ENCODE data around the gene MLLT3.
"Not testable (repeated sequence)": the region's sequence is repeated elsewhere in the genome, so short reads cannot be mapped to it uniquely, and the experiment has no call there.

Gene MLLT3

DNA sequence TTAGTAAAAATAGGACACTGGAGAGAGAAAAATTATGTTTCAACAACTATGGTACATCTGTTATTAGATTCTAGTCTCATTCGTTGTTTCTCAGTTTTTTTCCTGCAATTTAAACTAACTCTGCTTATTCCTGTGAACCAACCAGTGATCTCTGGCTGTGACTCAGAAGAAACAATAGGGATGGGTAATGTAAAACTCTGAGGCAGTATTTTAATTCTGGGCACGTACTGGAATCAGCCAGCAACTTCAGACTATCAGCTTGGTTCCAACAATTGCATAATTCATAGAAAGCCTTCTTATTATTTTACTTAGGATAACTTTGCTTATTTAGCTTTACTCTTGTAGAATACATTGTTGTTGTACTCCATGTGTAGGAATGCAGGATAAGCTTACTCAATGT is 28.8 kb downstream of the MLLT3 start:
- no peaks in the 10 kb centered on the region for H3K9me3 ChIP-seq (ENCODE audit: severe bottlenecking)
- no peak for TF ChIP-seq CTCF (IDR thresholded peaks at IDR 0.05; ENCODE audit: low read depth, low read length)
- H3K4me3 ChIP-seq (ENCODE audit: low read depth, low read length): no peak overlapping the region
- H3K36me3 ChIP-seq: no peaks in the 10 kb centered on the region
- DNase-seq: no peak
- no peak overlapping the region for H3K27ac ChIP-seq
- no peaks in the 10 kb centered on the region for H3K27me3 ChIP-seq (ENCODE audit: insufficient read depth, low read depth, severe bottlenecking)

GRCh38 chr9:20593105-20593504 is 29.2 kb downstream of the MLLT3 start:
- no peaks in the 10 kb centered on the region for H3K27me3 ChIP-seq (ENCODE audit: insufficient read depth, low read depth, severe bottlenecking)
- H3K27ac ChIP-seq: no peak overlapping the region
- H3K36me3 ChIP-seq: no peaks in the 10 kb centered on the region
- TF ChIP-seq CTCF (IDR thresholded peaks at IDR 0.05; ENCODE audit: low read depth, low read length): no peak
- no peak overlapping the region for H3K4me3 ChIP-seq (ENCODE audit: low read depth, low read length)
- DNase-seq: no peak
- H3K9me3 ChIP-seq (ENCODE audit: severe bottlenecking): no peaks in the 10 kb centered on the region

- TF ChIP-seq CTCF (IDR thresholded peaks at IDR 0.05; ENCODE audit: low read depth, low read length): no peak
- no peak overlapping the region for H3K27ac ChIP-seq
- no peaks in the 10 kb centered on the region for H3K27me3 ChIP-seq (ENCODE audit: insufficient read depth, low read depth, severe bottlenecking)
- no peaks in the 10 kb centered on the region for H3K9me3 ChIP-seq (ENCODE audit: severe bottlenecking)
- no peak overlapping the region for H3K4me3 ChIP-seq (ENCODE audit: low read depth, low read length)
- H3K36me3 ChIP-seq: no peaks in the 10 kb centered on the region
- DNase-seq: no peak
Measured at GRCh38 chr9:20592673-20593072, 29.6 kb downstream of the MLLT3 start.

- no peaks in the 10 kb centered on the region for H3K36me3 ChIP-seq
- TF ChIP-seq CTCF (IDR thresholded peaks at IDR 0.05; ENCODE audit: low read depth, low read length): no peak
- no peak for DNase-seq
- no peak overlapping the region for H3K4me3 ChIP-seq (ENCODE audit: low read depth, low read length)
- no peak overlapping the region for H3K27ac ChIP-seq
- no peaks in the 10 kb centered on the region for H3K27me3 ChIP-seq (ENCODE audit: insufficient read depth, low read depth, severe bottlenecking)
- H3K9me3 ChIP-seq (ENCODE audit: severe bottlenecking): no peaks in the 10 kb centered on the region
Measured at GRCh38 chr9:20591223-20591622, 31.1 kb downstream of the MLLT3 start.

DNA sequence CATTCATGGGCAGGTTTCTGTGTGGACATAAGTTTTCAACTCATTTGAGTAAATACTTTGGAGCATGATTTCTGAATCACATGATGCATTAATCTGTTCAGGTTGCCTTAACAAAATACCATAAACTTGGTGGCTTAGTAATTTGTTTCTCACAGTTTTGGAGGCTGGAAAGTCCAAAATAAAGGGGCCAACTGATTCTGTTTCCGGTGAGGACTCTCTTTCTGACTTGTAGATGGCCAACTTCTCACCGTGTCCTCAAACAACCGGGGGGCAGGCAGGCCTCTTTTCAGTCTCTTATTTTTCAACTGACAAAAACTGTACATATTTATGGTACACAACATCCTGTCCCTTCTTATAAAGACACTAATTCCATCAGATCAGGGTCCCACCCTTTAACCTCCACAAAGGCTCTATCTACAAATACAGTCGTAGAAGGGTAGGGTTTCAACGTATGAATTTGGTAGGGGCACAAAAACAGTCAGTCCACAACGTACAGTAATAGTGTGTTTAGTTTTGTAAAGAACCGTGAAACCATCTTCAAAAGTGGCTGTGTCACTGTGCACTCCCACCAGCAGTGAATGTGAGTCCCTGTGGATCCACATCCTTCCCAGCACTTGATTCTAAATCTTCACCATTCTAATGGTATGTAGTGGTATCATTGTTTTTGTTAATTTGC is 37.2 kb downstream of the MLLT3 start:
- H3K36me3 ChIP-seq: no peaks in the 10 kb centered on the region
- no peaks in the 10 kb centered on the region for H3K9me3 ChIP-seq (ENCODE audit: severe bottlenecking)
- no peak overlapping the region for H3K27ac ChIP-seq
- no peak for DNase-seq
- no peak overlapping the region for H3K4me3 ChIP-seq (ENCODE audit: low read depth, low read length)
- H3K27me3 ChIP-seq (ENCODE audit: insufficient read depth, low read depth, severe bottlenecking): no peaks in the 10 kb centered on the region
- no peak for TF ChIP-seq CTCF (IDR thresholded peaks at IDR 0.05; ENCODE audit: low read depth, low read length)

- DNase-seq; H3K27ac ChIP-seq; H3K4me3 ChIP-seq (ENCODE audit: low read depth, low read length); H3K36me3 ChIP-seq; H3K9me3 ChIP-seq (ENCODE audit: severe bottlenecking); H3K27me3 ChIP-seq (ENCODE audit: insufficient read depth, low read depth, severe bottlenecking): not testable (repeated sequence)
Measured at GRCh38 chr9:20583088-20583487, 39.2 kb downstream of the MLLT3 start.

Measured in WERI-Rb-1 (cell line).